CD4-positive, alpha-beta T cell treated with Interleukin-1 beta for 1 hour (primary cell): ENCODE measurements around the gene PGC.
A peak's percentile ranks its signal among the peaks of the same experiment; 100 is the strongest.

Experiments used
- DNase-seq, 2 donors: peaks; one replicate each; pipeline ENCODE4 v3.0.0-alpha.2; 2020 to 2022

PGC gene

GRCh38 chr6:41728073-41728936 lies 18.9 kb downstream of the PGC start:
- DNase-seq: peak in 1 of 2 donors; percentile 31

- no peak for DNase-seq
Measured at GRCh38 chr6:41727705-41728072, 19.5 kb downstream of the PGC start.

- no peak for DNase-seq
Measured at GRCh38 chr6:41726876-41727275, 20.3 kb downstream of the PGC start.

DNA sequence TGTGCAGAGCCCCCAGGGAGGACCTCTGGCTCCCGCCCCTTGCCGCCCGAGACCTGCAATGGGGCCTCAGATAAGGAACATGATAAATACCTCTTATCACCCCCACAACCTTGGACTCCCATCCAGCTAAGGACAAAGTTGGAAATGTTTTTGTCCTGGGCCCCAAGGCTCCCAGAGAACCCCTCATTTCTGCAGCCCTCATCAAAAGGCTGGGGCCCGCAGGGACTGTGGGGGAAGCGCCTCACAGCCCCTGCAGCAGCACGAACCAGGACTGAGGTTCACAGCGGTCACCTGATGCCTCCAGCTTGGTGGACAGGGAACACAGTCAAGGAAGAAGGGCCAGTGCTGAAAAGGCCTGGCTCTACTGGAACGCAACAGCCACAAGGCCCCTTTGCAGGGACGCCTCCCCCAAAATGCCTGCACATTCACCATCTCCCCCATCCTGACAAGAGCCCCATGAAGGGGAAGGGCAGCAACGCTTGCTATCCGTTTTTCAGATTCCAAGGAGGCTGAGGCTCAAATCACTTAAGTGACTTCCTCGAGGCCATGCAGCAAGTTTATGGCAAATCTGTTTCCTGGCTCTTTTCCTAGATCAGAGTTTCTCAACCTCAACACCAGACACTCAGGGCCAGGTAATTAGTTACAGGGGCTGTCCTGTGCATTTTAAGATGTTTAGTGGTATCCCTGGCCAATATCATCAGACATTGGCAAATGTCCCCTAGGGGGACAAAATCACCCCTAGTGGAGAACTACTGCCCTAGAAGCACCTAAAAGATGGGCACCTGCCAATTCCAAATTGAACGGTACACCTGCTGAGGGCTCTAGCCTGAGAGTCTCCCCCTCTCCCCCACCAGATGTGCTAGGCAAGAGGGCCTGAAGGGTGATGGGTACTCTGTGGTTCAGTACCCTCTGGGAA lies 22.4 kb downstream of the PGC start:
- DNase-seq: no peak

- no peak for DNase-seq
Measured at GRCh38 chr6:41724228-41724580, 23.0 kb downstream of the PGC start.

GRCh38 chr6:41723530-41724227 lies 23.5 kb downstream of the PGC start:
- peak; percentile 16 to 86 for DNase-seq

DNA sequence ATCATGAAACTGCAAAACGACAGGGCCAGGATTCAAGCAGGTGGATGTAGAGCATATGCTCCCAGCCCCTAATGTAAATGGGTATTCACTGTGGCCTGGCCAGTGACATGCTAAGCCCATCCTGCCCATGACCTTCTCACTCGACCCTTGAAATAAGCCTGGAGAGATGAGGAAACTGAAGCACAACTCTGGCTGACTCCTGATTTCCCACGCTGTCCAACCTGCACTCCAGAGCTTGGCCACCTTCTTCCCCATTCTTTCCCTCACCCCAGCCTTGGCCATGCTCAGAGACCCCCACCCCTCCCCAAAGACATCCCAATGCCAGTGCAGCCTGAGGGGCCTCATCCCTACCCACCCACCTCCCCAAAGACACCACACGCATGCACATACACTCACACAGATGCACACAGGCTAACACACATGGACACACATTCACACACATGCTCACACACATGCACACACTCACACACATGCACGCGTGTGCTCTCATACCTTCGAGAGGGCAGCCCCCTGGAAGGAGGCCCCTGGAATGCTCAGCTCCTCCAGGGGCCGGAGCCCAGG lies 24.1 kb downstream of the PGC start:
- no peak for DNase-seq

- no peak for DNase-seq
Measured at GRCh38 chr6:41721414-41721813, 25.8 kb downstream of the PGC start.

DNA sequence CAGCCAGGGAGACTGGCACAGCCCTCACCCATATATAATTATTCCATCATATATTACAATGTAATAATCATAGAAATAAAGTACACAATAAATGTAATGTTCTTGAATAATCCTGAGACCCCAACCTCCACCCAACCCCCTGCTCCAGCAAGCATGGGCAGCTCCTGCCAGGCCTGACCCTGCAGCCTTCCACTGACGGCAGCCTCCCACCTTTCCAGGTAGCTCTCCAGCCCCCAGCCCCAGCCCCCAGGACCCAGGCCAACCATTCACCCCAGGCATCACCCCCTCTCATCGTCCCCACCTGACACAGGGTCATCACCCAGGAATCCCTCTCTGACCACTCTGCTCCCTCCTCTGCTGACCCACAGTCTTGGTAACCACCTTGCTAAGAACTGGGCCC lies 26.4 kb downstream of the PGC start:
- no peak for DNase-seq

GRCh38 chr6:41720262-41720620 lies 27.0 kb downstream of the PGC start:
- no peak for DNase-seq

DNA sequence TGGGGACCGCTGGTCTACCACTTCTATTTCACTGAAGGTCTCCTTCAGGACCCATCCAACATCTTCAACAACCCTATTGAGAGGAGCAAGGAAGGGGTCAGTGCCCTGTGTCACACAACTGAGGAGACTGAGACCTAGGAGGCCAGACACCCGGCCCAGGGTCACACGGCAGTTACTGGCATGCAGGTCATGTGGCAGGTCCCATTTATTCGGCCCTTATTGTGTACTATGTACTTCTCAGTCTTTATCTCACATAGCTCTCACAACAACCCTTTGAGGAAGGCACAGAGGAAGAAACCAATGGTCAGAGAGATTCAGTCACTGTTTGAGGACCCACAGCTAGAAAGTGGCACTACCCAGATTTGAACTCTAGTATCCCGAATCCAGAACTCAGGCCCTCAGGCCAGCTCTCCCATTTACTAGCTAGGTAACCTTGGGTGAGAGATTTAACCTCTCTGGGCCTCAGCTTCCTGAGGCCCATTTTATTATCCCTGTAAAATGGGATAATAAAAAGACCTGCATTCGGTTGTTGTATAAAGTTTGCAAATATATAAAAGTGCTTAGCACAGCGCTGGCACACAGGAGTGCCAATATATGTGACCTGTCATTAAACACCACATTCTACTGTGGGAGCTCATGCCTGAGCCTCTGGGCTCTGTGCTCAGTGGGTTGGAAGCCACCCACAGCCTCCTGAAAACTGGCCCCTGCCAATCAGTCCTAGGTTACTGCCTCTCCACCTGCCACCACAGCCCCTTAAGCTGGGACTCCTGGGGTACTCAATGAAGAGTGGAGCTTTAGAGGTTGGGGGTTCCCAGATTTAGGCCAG lies 27.5 kb downstream of the PGC start:
- DNase-seq: no peak

DNA sequence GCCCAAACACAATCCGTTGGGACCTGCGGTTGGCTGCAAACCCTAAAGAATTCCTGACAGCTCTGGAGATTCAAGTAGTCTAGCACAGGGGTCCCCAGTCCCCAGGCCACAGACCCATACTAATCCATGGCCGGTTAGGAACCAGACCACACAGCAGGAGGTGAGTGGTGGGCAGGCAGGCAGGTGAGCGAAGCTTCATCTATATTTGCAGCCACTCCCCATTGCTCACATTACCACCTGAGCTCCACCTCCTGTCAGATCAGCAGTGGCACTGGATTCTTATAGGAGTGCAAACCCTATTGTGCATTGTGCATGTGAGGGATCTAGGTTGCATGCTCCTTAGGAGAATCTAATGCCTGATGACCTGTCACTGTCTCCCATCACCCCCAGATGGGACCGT lies 28.4 kb downstream of the PGC start:
- no peak for DNase-seq

DNA sequence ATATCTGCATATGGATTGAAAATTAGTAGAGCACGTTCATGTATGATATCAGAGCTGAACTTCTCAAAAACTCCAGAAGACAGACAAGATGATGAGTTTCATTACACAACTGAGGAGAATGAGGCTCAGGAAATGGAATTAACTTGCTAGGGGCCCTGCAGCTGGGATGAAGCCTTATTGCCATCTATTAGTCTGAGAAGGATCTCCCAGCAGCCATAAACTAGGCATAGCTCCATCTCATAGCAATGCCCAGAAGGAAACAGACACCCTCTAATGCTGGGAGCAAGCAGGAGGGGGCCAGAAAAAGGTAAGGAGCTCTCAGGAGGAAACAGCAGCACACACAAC lies 29.8 kb downstream of the PGC start:
- DNase-seq: no peak

DNA sequence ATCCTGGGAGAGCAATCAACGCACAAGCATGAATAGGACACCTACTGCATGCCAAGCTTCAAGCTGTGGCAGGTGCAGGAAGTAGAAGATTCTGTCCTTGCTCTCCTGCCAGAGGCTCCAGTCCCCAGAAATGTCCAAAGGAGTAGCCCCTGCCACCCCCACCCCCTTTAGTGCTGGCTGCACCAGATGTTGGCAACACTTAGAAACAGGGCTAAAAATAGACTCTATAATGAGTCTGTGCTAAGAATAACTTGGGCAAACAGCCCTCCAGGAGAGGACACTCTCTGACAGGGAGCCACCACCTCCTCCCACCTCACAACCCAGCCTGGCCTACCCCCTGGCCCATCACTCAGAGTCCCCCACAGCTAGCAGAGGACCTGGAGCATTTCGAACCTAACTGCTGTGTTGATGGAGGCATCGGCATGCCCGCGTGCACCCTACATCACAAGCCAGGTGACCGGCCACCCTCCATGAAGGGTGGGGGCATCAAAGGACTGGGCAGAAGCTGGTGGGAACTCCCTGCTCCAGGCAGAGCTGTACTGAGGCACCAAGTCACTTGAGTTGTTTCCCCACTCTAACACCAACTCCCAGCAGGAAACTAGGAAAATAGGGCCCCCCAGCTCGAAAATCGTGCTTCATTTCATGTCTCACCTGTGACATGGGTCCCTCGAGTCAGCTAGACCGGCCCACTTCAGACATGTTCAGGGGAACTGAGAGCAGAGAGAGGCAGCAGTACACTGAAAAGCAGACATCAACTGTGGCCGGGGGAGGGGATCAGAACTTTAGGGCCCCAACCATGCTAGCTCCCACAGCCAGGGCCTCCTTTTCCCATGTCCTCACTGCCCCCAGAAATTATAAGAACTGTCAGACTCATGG lies 30.4 kb downstream of the PGC start:
- no peak for DNase-seq

- no peak for DNase-seq
Measured at GRCh38 chr6:41715795-41716515, 31.2 kb downstream of the PGC start.

- no peak for DNase-seq
Measured at GRCh38 chr6:41714556-41715273, 32.5 kb downstream of the PGC start.

DNA sequence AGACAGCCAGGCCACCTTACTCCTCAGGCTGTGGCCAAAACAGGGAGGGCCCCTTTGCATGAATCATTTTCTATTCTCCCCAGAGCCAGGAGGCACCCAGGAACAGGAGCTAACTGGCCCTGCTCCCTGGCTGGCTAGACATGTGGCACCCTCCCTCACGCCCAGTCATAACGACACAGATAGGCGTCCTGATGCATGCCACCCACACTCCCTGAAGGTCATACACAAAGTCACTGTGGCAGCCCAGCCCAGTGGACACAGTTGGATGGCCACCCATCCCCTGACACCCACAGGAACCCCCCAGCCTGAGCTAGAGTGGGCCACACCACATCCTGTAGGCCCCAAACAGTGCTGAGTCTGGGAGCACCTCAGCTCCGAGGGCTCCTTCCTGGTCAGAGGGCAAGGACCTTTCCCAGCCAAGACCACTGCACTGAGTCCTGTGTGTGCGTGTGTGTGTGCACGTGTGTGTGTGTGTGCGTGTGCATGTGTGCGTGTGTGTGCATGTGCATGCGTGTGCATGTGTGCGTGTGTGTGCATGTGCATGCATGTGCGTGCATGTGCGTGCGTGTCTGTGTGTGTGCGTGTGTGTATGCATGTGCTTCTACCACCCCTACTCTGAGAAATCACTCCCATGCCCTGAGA lies 33.4 kb downstream of the PGC start:
- DNase-seq: no peak

- no peak for DNase-seq
Measured at GRCh38 chr6:41713159-41713649, 34.0 kb downstream of the PGC start.

GRCh38 chr6:41712651-41713103 lies 34.5 kb downstream of the PGC start:
- no peak for DNase-seq
